Esophagus mucosa (tissue), 1 donor: ENCODE measurements around the gene PSMD3. TPM values are rescaled to one million over a fixed set of nuclear protein-coding genes. Genes with fewer than 3 reads are reported as not detected.
A peak's percentile ranks its signal among the peaks of the same experiment; 100 is the strongest.

ENCODE experiments used
- ATAC-seq: fragments of 200-7000 bp; cut with Tn5 transposase; one replicate; pipeline ENCODE4 v1.9.1; 2020
- total RNA-seq: library from RNA; stranded (reverse); gene quantifications from one replicate; pipeline ENCODE4 v1.2.4, GENCODE V29; 2023
- donor health status: DM: yes; HTN: yes; CAD: no.

PSMD3 gene
- total RNA-seq, 1 donor from 2014 or later: 80.2 TPM

DNA sequence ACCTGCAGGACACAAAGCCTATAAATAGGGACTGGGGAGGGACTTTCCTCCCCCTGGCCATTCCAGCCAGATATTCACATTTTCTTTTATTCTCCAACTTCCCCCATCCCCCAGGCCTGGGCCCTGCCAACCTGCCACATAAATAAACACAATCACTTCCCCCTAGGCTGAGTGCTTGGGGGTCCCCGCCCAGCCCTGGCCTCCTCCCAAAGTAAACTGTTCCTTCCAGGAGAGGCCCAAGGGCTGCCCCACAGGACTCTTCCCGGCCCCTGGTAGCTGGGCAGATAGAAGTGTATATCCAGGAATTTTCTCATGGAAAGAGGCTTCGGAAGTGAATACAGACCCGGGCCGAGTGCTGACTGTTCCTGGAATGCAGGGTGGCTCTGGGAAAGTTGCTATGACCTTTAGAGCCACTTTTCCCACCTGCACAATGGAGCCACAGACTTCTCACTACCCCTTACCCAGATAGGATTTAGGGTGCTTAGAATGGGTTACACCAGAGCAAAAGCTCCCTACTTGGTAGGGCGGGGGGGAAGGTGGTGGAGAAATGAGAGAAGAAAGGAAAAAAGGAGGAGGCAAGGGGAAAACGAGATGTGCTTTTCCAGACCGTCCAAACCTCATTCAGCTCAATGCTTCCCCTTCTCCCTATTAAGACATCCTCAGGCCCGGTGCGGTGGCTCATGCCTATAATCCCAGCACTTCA is 43.1 kb downstream of the PSMD3 start:
- no peak for ATAC-seq

- ATAC-seq: no peak
Measured at GRCh38 chr17:40024901-40025300, 44.3 kb downstream of the PSMD3 start.

DNA sequence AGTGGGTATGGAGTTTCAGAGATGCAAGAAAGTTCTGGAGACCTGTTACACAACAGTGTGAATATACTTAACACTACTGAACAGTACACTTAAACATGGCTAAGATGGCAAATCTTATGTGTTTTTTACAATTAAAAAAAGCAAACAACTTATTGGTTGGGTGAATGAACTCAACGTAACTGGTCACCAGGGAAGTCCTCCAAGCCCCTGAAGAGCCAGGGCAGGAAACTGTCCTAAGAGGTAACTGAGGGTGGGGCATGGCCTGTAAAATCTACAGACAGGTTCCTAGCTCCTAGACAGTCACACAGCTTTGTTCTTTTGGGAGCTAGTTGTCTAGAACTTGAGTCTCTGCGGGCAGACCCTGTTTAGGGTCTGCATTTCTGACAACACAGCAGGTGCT is 45.0 kb downstream of the PSMD3 start:
- ATAC-seq: no peak

GRCh38 chr17:40025991-40026815 is 45.6 kb downstream of the PSMD3 start:
- ATAC-seq: peak; percentile 48

- ATAC-seq: peak; percentile 82
Measured at GRCh38 chr17:40026816-40027613, 46.4 kb downstream of the PSMD3 start.

- no peak for ATAC-seq
Measured at GRCh38 chr17:40027614-40028012, 47.0 kb downstream of the PSMD3 start.

- ATAC-seq: no peak
Measured at GRCh38 chr17:40028595-40028994, 48.0 kb downstream of the PSMD3 start.

- no peak for ATAC-seq
Measured at GRCh38 chr17:40031706-40032105, 51.1 kb downstream of the PSMD3 start.

GRCh38 chr17:40032322-40033320 is 52.0 kb downstream of the PSMD3 start:
- ATAC-seq: no peak

- ATAC-seq: no peak
Measured at GRCh38 chr17:40033339-40033738, 52.7 kb downstream of the PSMD3 start.

DNA sequence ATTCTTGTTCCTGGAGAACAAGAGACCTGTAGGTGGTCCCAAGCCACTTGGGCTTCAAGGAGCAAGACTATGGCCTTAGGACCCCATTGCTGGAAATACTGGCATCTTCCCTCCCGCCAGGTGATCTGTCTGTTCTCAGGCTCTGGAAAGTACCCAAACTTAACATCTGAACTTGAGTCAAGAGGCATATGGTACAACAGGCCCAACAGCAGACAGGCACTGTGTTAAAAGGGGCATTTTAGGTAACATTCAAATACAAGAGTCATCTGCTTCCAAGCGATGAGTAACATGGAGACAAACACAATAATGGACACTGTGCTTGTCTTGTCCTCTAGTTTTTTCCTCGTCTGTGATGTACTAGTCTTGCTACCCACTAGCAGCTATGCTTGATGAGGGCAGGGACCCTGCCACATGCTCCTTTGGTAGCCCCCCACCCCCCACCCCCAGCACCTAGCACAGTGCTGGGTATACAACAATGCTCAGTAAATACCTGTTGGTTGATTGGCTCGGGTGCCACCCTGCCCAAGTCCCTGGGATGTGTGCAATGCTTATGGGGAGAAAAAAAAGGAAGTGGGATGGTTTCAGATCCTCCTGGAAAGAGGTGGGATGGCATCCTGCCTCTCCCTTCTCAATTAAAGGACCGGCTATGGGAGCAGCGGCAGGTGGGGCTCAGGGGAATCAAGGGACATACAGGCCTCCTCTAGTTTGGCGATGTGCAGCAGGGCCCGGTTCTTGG is 54.0 kb downstream of the PSMD3 start:
- no peak for ATAC-seq

DNA sequence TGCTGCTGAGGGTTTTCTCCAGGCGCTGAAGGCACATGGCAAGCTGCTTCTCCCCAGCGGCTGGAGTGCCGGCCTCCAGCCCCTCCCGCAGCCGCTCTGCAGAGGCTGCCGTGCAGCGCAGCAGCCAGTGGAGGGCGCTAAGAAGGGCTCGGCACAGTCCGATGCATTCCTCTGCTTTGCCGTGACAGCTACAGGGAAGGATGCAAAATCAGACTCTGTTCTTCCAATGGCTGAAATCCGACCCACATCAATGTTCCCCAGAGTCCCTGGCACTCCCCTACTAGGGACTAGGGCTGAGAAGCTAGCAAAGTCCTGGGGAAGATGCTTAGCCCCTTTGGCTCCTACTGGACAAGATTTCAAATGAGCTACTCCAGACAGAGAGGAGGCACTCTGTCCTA is 54.6 kb downstream of the PSMD3 start:
- peak; percentile 28 for ATAC-seq

- peak; percentile 22 for ATAC-seq
Measured at GRCh38 chr17:40038882-40039513, 58.4 kb downstream of the PSMD3 start.

DNA sequence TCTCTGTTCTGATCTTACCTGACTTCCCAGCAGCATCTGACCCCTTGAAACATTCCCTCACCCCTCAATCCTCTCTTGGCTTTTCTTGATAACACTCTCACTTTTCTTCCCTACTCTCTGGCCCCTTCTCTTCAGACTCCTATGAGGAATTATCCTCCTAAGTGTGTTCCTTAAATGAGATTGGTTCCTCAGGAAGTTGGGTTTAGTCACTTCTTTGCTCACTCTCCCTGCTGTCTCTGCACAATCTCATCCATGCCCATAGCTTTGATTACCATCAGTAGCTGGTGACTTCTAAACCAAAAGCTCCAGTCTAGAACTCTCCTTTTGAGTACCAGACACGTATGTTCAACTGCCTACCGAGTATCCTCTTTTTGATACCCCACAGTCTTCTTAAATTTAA is 60.6 kb downstream of the PSMD3 start:
- ATAC-seq: no peak

Other genes starting within 250 kb of the PSMD3 start
- 45.3 TPM for gene GRB7, start 242.9 kb upstream of the PSMD3 start, total RNA-seq
- 1.1 TPM for gene IKZF3, start 116.5 kb upstream of the PSMD3 start, total RNA-seq
- not detected for gene ZPBP2, start 112.6 kb upstream of the PSMD3 start, total RNA-seq
- gene GSDMB, start 62.2 kb upstream of the PSMD3 start, total RNA-seq: 1.6 TPM
- 18.5 TPM for gene ORMDL3, start 53.2 kb upstream of the PSMD3 start, total RNA-seq
- gene LRRC3C, start 53.1 kb upstream of the PSMD3 start, total RNA-seq: not detected
- 1.9 TPM for gene GSDMA, start 17.8 kb upstream of the PSMD3 start, total RNA-seq
- gene CSF3, start 34.6 kb downstream of the PSMD3 start, total RNA-seq: 0.64 TPM
- gene MED24, start 73.6 kb downstream of the PSMD3 start, total RNA-seq: 55.9 TPM
- 9.4 TPM for gene THRA, start 82.2 kb downstream of the PSMD3 start, total RNA-seq
- 14.6 TPM for gene NR1D1, start 119.8 kb downstream of the PSMD3 start, total RNA-seq
- 36.1 TPM for gene MSL1, start 141.2 kb downstream of the PSMD3 start, total RNA-seq
- gene CASC3, start 159.7 kb downstream of the PSMD3 start, total RNA-seq: 38.5 TPM
- 112 TPM for gene RAPGEFL1, start 196.7 kb downstream of the PSMD3 start, total RNA-seq
- gene WIPF2, start 238.5 kb downstream of the PSMD3 start, total RNA-seq: 27.2 TPM